ENCODE measurements around the gene GPATCH2.

Gene GPATCH2

DNA sequence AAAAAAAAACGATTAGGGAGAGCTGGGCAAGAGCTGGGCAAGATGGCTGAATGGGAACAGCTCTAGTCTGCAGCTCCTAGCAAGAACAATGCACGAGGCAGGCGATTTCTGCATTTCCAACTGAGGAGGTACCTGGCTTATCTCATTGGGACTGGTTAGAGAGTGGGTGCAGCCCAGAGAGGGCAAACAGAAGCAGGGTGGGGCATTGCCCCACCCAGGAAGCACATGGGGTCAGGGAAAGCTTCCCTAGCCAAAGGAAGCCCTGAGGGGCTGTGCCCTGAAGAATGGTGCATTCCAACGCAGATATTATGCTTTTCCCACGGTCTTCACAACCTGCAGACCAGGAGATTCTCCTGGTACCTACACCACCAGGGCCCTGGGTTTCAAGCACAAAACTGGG, 251.6 kb downstream of the GPATCH2 start:
- DNase-seq (ENCODE audit: low spot score) = no peak
- no peak for TF ChIP-seq CTCF (IDR thresholded peaks at IDR 0.05; ENCODE audit: extremely low read depth, missing control alignments)
